Mesothelial cell of epicardium (in vitro differentiated cells): ENCODE results near the gene MYNN. TPM values are rescaled to one million over a fixed set of nuclear protein-coding genes. Genes with fewer than 3 reads are reported as not detected.

Source experiments
- DNase-seq, 2 experiments: peaks; one replicate each; pipeline ENCODE4 v3.0.0; 2021; ENCODE audit warnings: low spot score in 2 of 2; ENCODE audit not compliant: unreplicated experiment in 2 of 2
- H3K27ac Mint-ChIP-seq: 2 replicates; pipeline ENCODE4 v1.8.0; 2021; ENCODE audit warnings: mixed read lengths
- H3K27me3 Mint-ChIP-seq: 2 replicates; pipeline ENCODE4 v1.8.0; 2021; ENCODE audit warnings: low read depth, mixed read lengths
- H3K36me3 Mint-ChIP-seq: 2 replicates; pipeline ENCODE4 v1.8.0; 2021; ENCODE audit warnings: mixed read lengths
- H3K4me1 Mint-ChIP-seq: 2 replicates; pipeline ENCODE4 v1.8.0; 2021; ENCODE audit warnings: mixed read lengths
- H3K4me3 Mint-ChIP-seq: 2 replicates; pipeline ENCODE4 v1.8.0; 2021; ENCODE audit warnings: mild to moderate bottlenecking, moderate library complexity, mixed read lengths
- H3K9me3 Mint-ChIP-seq: 2 replicates; pipeline ENCODE4 v1.8.0; 2021; ENCODE audit warnings: mixed read lengths
- total RNA-seq: library from RNA; stranded (reverse); gene quantifications from 3 replicates; pipeline ENCODE4 v1.2.1, GENCODE V29; 2021
- TF ChIP-seq, protein P1 (sequence below): fragments of 200-600 bp; sonication (generic); IDR thresholded peaks from one replicate; pipeline ENCODE4 v1.5.0; 2021; ENCODE audit warnings: antibody characterized with exemption; ENCODE audit not compliant: unreplicated experiment

The MYNN gene
- total RNA-seq, 1 donor from 2014 or later = 17.1 TPM

DNA sequence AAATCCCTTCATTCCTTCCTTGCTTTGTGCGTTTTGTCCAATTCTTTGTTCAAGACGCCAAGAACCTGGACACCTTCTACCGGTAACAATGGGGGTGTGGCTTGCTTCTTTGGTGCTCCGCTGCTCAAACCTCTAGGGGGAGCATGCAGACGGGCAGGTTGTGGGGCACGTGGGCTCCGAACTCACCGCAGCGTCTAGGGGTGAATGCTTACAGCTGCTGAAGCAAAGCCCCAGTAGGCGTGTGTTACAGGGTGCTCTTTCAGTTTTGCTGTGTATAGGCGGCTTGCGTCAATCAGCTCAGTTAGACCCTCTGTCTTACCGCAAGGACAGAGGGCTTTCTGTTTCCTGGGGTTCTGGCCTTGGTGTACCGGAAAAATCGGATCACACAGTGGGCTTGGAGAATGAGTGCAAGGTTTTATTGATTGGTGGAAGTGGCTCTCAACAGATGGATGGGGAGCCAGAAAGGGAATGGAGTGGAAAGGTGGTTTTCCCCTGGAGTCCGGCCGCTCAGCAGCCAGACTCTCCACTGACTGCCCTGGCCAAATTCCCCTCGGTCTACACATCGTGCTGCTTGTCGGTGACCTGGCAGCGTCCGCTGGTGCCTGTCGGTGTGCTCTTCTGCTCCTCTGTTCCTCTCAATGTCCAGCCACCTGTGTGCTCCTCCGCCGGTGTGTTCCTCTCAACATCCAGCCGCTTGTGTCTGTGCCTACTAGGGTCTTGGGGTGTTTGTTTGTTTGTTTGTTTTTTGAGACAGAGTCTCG, 40.7 kb downstream of the MYNN start:
- Mint-ChIP-seq H3K4me3 (peak overlapping the region; percentile 88), H3K27me3 (no peaks in the 10 kb centered on the region), H3K27ac (no peak overlapping the region), H3K36me3 (peaks cover 10% of the 10 kb centered on the region), H3K9me3 (peaks cover 18% of the 10 kb centered on the region), H3K4me1 (peaks cover 30% of the 10 kb centered on the region)
- no peak for DNase-seq
- TF ChIP-seq, protein P1, sequence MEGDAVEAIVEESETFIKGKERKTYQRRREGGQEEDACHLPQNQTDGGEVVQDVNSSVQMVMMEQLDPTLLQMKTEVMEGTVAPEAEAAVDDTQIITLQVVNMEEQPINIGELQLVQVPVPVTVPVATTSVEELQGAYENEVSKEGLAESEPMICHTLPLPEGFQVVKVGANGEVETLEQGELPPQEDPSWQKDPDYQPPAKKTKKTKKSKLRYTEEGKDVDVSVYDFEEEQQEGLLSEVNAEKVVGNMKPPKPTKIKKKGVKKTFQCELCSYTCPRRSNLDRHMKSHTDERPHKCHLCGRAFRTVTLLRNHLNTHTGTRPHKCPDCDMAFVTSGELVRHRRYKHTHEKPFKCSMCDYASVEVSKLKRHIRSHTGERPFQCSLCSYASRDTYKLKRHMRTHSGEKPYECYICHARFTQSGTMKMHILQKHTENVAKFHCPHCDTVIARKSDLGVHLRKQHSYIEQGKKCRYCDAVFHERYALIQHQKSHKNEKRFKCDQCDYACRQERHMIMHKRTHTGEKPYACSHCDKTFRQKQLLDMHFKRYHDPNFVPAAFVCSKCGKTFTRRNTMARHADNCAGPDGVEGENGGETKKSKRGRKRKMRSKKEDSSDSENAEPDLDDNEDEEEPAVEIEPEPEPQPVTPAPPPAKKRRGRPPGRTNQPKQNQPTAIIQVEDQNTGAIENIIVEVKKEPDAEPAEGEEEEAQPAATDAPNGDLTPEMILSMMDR = no peak

DNA sequence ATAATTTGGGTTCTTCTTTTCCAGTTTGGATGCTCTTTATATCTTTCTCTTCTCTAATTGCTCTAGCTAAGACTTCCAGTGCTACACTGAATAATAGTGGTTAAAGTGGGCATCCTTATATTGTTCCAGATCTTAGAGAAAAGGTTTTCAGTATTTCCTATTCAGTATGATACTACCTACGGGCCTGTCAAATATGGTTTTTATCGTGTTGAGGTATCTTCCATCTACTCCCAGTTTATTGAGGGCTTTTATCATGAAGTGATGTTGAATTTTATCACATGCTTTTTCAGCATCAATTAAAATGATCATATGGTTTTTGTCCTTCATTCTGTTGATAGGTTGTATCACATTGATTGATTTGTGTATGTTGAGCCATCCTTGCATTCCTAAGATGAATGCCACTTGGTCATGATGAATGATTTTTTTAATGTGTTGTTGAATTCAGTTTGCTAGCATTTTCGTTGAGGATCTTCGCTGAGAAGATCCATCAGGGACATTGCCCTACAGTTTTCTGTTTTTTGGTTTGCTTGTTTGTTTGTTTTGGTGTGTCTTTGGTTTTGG, 42.5 kb downstream of the MYNN start:
- peaks cover 46% of the 10 kb centered on the region for H3K4me1 Mint-ChIP-seq
- TF ChIP-seq, protein P1 = no peak
- H3K4me3 Mint-ChIP-seq = no peak overlapping the region
- no peak for DNase-seq
- no peaks in the 10 kb centered on the region for H3K27me3 Mint-ChIP-seq
- peaks cover 18% of the 10 kb centered on the region for H3K9me3 Mint-ChIP-seq
- H3K36me3 Mint-ChIP-seq = peaks cover 10% of the 10 kb centered on the region
- no peak overlapping the region for H3K27ac Mint-ChIP-seq

DNA sequence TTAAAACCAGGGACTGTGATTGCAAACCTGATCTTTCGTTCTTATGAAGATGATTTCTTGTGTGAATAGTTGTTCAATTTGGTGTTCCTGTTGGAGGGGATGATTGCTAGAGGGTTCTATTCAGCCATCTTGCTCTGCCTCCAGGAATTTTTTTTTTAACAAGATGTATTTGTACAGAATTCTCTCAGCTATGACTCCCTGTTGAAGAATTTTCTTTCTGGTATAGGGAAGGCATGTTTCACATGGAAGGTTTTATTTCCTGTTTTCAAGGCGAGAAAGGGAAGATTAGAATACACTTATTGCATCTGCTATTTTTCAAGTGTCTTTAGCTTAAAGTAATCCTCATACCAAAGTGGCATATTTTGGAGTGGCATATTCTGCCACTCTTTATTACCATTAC, 45.1 kb downstream of the MYNN start:
- Mint-ChIP-seq H3K9me3 (peaks cover 18% of the 10 kb centered on the region), H3K27me3 (no peaks in the 10 kb centered on the region), H3K36me3 (peaks cover 10% of the 10 kb centered on the region), H3K4me1 (peaks cover 33% of the 10 kb centered on the region), H3K27ac (no peak overlapping the region), H3K4me3 (no peak overlapping the region)
- TF ChIP-seq, protein P1 = no peak
- no peak for DNase-seq

DNA sequence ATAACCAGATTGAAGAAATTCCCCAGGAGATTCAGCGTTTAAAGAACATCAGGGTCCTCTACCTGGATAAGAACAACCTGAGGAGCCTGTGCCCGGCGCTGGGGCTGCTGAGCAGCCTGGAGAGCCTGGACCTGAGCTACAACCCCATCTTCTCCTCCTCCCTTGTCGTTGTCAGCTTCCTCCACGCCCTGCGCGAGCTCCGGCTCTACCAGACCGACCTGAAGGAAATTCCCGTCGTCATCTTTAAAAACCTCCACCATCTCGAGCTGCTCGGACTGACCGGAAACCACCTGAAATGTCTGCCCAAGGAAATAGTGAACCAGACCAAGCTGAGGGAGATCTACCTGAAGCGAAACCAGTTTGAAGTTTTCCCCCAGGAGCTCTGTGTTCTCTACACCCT, 48.9 kb downstream of the MYNN start:
- Mint-ChIP-seq H3K4me1 (peaks cover 30% of the 10 kb centered on the region), H3K27me3 (no peaks in the 10 kb centered on the region), H3K4me3 (no peak overlapping the region), H3K27ac (no peak overlapping the region), H3K9me3 (no peaks in the 10 kb centered on the region), H3K36me3 (no peaks in the 10 kb centered on the region)
- no peak for DNase-seq
- TF ChIP-seq, protein P1 = no peak

DNA sequence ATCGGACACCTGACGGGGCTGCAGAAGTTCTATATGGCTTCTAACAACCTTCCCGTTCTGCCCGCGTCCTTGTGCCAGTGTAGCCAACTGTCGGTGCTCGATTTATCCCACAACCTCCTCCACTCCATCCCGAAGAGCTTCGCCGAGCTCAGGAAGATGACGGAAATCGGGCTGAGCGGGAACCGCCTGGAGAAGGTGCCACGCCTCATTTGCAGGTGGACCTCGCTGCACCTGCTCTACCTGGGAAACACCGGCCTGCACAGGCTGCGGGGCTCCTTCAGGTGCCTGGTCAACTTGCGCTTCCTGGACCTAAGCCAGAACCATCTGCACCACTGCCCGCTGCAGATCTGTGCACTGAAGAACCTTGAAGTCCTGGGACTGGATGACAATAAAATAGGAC, 49.3 kb downstream of the MYNN start:
- no peak overlapping the region for H3K4me3 Mint-ChIP-seq
- H3K9me3 Mint-ChIP-seq = no peaks in the 10 kb centered on the region
- TF ChIP-seq, protein P1 = no peak
- no peak for DNase-seq
- H3K27ac Mint-ChIP-seq = no peak overlapping the region
- H3K36me3 Mint-ChIP-seq = no peaks in the 10 kb centered on the region
- H3K27me3 Mint-ChIP-seq = no peaks in the 10 kb centered on the region
- peaks cover 30% of the 10 kb centered on the region for H3K4me1 Mint-ChIP-seq
